H1 (cell line): ENCODE measurements around the gene RGS3. TPM values are rescaled to one million over a fixed set of nuclear protein-coding genes. Genes with fewer than 3 reads are reported as not detected.

Source experiments
- CTCF ChIA-PET: fragments of 300-600 bp; sonication (Branson Sonifier 250); formaldehyde crosslinking; loops from one replicate; lab custom pipeline; 2021; ENCODE audit not compliant: partially characterized antibody; lab: Charles Lee
- POLR2A ChIA-PET: fragments of 300-600 bp; sonication (Branson Sonifier 250); formaldehyde crosslinking; loops from one replicate; lab custom pipeline; 2021; ENCODE audit warnings: inconsistent platforms; ENCODE audit not compliant: partially characterized antibody; lab: Charles Lee
- DNase-seq, 2 experiments: peaks; one replicate each; pipeline versions ENCODE4 v3.0.0 to v3.0.0-alpha.2; 2010 to 2022; ENCODE audit warnings: low spot score in 2 of 2, low read depth in 1 of 2, mixed read lengths in 1 of 2
- FAIRE-seq: peaks from 2 replicates; lab custom pipeline; 2011; peaks lifted over from hg19 to GRCh38; lab: Jason Lieb, UNC
- H2AFZ ChIP-seq: 2 replicates; pipeline ENCODE4 v1.8.1; 2012; ENCODE audit warnings: low read length, inconsistent platforms
- H2AK5ac ChIP-seq: 2 replicates; pipeline ENCODE4 v1.6.1; 2013; ENCODE audit warnings: low read depth, low read length
- H2BK120ac ChIP-seq: replicated peaks from 2 replicates; pipeline ENCODE3; 2013; ENCODE audit warnings: low read depth, low read length, inconsistent platforms
- H2BK12ac ChIP-seq: 2 replicates; pipeline ENCODE4 v1.6.1; 2013; ENCODE audit warnings: low read depth, low read length
- H2BK15ac ChIP-seq: 2 replicates; pipeline ENCODE4 v1.6.1; 2013; ENCODE audit warnings: low read length
- H2BK20ac ChIP-seq: 2 replicates; pipeline ENCODE4 v1.6.1; 2013; ENCODE audit warnings: low read length
- H2BK5ac ChIP-seq: 2 replicates; pipeline ENCODE4 v1.6.1; 2013; ENCODE audit warnings: low read depth, low read length
- H3K14ac ChIP-seq: 2 replicates; pipeline ENCODE4 v1.6.1; 2013; ENCODE audit warnings: inconsistent platforms; ENCODE audit not compliant: insufficient read length
- H3K18ac ChIP-seq: 2 replicates; pipeline ENCODE4 v1.6.1; 2013; ENCODE audit warnings: low read length; ENCODE audit errors: extremely low read depth
- H3K23ac ChIP-seq: 2 replicates; pipeline ENCODE4 v1.6.1; 2013; ENCODE audit warnings: inconsistent platforms; ENCODE audit not compliant: insufficient read length
- H3K23me2 ChIP-seq: 2 replicates; pipeline ENCODE4 v1.6.1; 2013; ENCODE audit warnings: low read depth, low read length
- H3K27ac ChIP-seq: 2 replicates; pipeline ENCODE4 v1.6.1; 2011; ENCODE audit warnings: low read depth, low read length, inconsistent platforms
- H3K27me3 ChIP-seq, 4 experiments: replicated peaks in 1 of 4; 1 replicate in 1 of 4; 2 replicates in 3 of 4; pipeline versions ENCODE4 v1.6.1 to v1.8.1; 2011 to 2013; ENCODE audit warnings: low read length in 3 of 4, mild to moderate bottlenecking in 3 of 4, inconsistent platforms in 2 of 4, mixed read lengths in 2 of 4, moderate library complexity in 1 of 4; ENCODE audit not compliant: control insufficient read depth in 3 of 4, insufficient read depth in 3 of 4; ENCODE audit errors: extremely low read depth in 1 of 4
- H3K36me3 ChIP-seq, 4 experiments: 2 replicates each; pipeline versions ENCODE4 v1.6.1 to v1.8.1; 2011 to 2013; ENCODE audit warnings: mild to moderate bottlenecking in 4 of 4, low read length in 3 of 4, moderate library complexity in 2 of 4, control low read depth in 1 of 4, inconsistent platforms in 1 of 4; ENCODE audit not compliant: insufficient read depth in 4 of 4, control insufficient read depth in 2 of 4
- H3K4ac ChIP-seq: replicated peaks from 2 replicates; pipeline ENCODE3; 2013; ENCODE audit warnings: low read length, low read depth, mixed read lengths, inconsistent platforms; ENCODE audit not compliant: insufficient read length
- H3K4me1 ChIP-seq, 4 experiments: replicated peaks in 1 of 4; 1 replicate in 1 of 4; 2 replicates in 3 of 4; pipeline versions ENCODE4 v1.6.1 to v1.8.1; 2011 to 2013; ENCODE audit warnings: low read length in 3 of 4, inconsistent platforms in 2 of 4, mixed read lengths in 1 of 4; ENCODE audit not compliant: insufficient read depth in 4 of 4, control insufficient read depth in 3 of 4
- H3K4me2 ChIP-seq, 2 experiments: 2 replicates each; pipeline versions ENCODE4 v1.6.1 to v1.8.1; 2011 to 2013; ENCODE audit warnings: low read depth in 2 of 2, low read length in 2 of 2, control low read depth in 1 of 2, inconsistent platforms in 1 of 2, mild to moderate bottlenecking in 1 of 2; ENCODE audit not compliant: insufficient read depth in 1 of 2
- H3K4me3 ChIP-seq, 4 experiments: fragments of 200-600, 300-600 bp in 1 of 4; sonication (generic), shearing (Covaris generic), sonication (Bioruptor Twin) in 1 of 4; 2 replicates each; pipeline versions ENCODE4 v1.5.1 to v1.8.1; 2011 to 2016; ENCODE audit warnings: low read length in 4 of 4, low read depth in 3 of 4, control low read depth in 2 of 4, inconsistent platforms in 2 of 4, mild to moderate bottlenecking in 2 of 4, mixed read lengths in 1 of 4, moderate library complexity in 1 of 4; ENCODE audit not compliant: insufficient read depth in 2 of 4; ENCODE audit errors: extremely low read depth in 1 of 4
- H3K56ac ChIP-seq: replicated peaks from 2 replicates; pipeline ENCODE3; 2013; ENCODE audit warnings: low read depth, mild to moderate bottlenecking, mixed read lengths, low read length, inconsistent platforms; ENCODE audit not compliant: insufficient read length
- H3K79me1 ChIP-seq: 2 replicates; pipeline ENCODE4 v1.6.1; 2013; ENCODE audit warnings: low read depth, low read length, control low read depth
- H3K79me2 ChIP-seq, 2 experiments: 2 replicates each; pipeline versions ENCODE4 v1.6.1 to v1.8.1; 2012 to 2013; ENCODE audit warnings: low read length in 2 of 2, mild to moderate bottlenecking in 2 of 2, inconsistent platforms in 1 of 2; ENCODE audit not compliant: insufficient read depth in 2 of 2, control insufficient read depth in 1 of 2
- H3K9ac ChIP-seq, 4 experiments: replicated peaks in 1 of 4; 1 replicate in 1 of 4; 2 replicates in 3 of 4; pipeline versions ENCODE4 v1.6.1 to v1.8.1; 2011 to 2013; ENCODE audit warnings: low read depth in 3 of 4, low read length in 3 of 4, control low read depth in 2 of 4, mild to moderate bottlenecking in 2 of 4, moderate library complexity in 2 of 4, inconsistent platforms in 1 of 4; ENCODE audit errors: extremely low read depth in 1 of 4
- H3K9me3 ChIP-seq, 2 experiments: 2 replicates each; pipeline versions ENCODE4 v1.6.1 to v1.8.1; 2012 to 2013; ENCODE audit warnings: mild to moderate bottlenecking in 2 of 2, moderate library complexity in 2 of 2, control low read depth in 1 of 2, inconsistent platforms in 1 of 2, low read depth in 1 of 2, low read length in 1 of 2, mixed read lengths in 1 of 2; ENCODE audit not compliant: insufficient read depth in 2 of 2
- H4K20me1 ChIP-seq, 2 experiments: replicated peaks in 1 of 2; 2 replicates each; pipeline versions ENCODE3 to v1.8.1; 2011 to 2013; ENCODE audit warnings: inconsistent platforms in 2 of 2, low read length in 2 of 2, mild to moderate bottlenecking in 1 of 2; ENCODE audit not compliant: insufficient read depth in 2 of 2, control insufficient read depth in 1 of 2
- H4K5ac ChIP-seq: 2 replicates; pipeline ENCODE4 v1.6.1; 2013; ENCODE audit warnings: low read length, low read depth, mixed read lengths, inconsistent platforms; ENCODE audit not compliant: insufficient read length
- H4K8ac ChIP-seq: 2 replicates; pipeline ENCODE4 v1.8.0; 2013; ENCODE audit warnings: mild to moderate bottlenecking, moderate library complexity, low read length, inconsistent platforms; ENCODE audit not compliant: insufficient read depth; ENCODE audit errors: extremely low read depth
- H4K91ac ChIP-seq: replicated peaks from 2 replicates; pipeline ENCODE3; 2013; ENCODE audit warnings: low read length, mixed read lengths, inconsistent platforms; ENCODE audit not compliant: insufficient read length
- ASH2L ChIP-seq: fragments of 200-600, 300-600 bp; sonication (generic); IDR thresholded peaks from one replicate; pipeline ENCODE4 v1.7.1; 2017; ENCODE audit warnings: low read length
- CBX8 ChIP-seq: fragments of 300-800, 300-1000 bp; sonication (generic); IDR thresholded peaks from 2 replicates; pipeline ENCODE4 v1.7.1; 2016; ENCODE audit warnings: low read depth, low read length, borderline replicate concordance
- RAD21 ChIP-seq, 2 experiments: IDR thresholded peaks in 1 of 2; conservative IDR thresholded peaks in 1 of 2; 2 replicates each; pipeline ENCODE4 v1.6.1; 2011; ENCODE audit warnings: low read depth in 2 of 2, low read length in 2 of 2, improper control_type of control experiment in 1 of 2, inconsistent platforms in 1 of 2, mild to moderate bottlenecking in 1 of 2, moderate library complexity in 1 of 2
- RNF2 ChIP-seq: fragments of 200-900, 300-1000 bp; sonication (generic); IDR thresholded peaks from 2 replicates; pipeline ENCODE4 v1.7.1; 2016; ENCODE audit warnings: borderline replicate concordance, low read depth, mild to moderate bottlenecking, antibody characterized with exemption, low read length; ENCODE audit not compliant: poor library complexity, severe bottlenecking; ENCODE audit errors: missing control alignments
- RXRA ChIP-seq: IDR thresholded peaks from 2 replicates; pipeline ENCODE4 v1.6.1; 2011; ENCODE audit warnings: low read depth, mild to moderate bottlenecking, low read length, moderate library complexity; ENCODE audit not compliant: insufficient read depth
- SUZ12 ChIP-seq: fragments of 200-600 bp; sonication (generic); IDR thresholded peaks from 2 replicates; pipeline ENCODE4 v1.6.1; 2012; ENCODE audit warnings: mild to moderate bottlenecking, inconsistent platforms, low read length, moderate library complexity, mixed read lengths
- TBP ChIP-seq: IDR thresholded peaks from 2 replicates; pipeline ENCODE4 v1.6.1; 2011; ENCODE audit warnings: low read depth, low read length, improper control_type of control experiment
- WGBS, 2 experiments: shearing (Covaris generic) in 1 of 2; methylation state at CpG; one replicate each; pipeline versions ENCODE4 v1.1.6 to v1.1.7; 2013 to 2015; ENCODE audit warnings: low lambda C conversion rate in 2 of 2, mixed read lengths in 2 of 2, inconsistent platforms in 1 of 2, low coverage in 1 of 2, missing lambda C conversion rate in 1 of 2; ENCODE audit not compliant: insufficient replicate concordance in 2 of 2, insufficient coverage in 1 of 2, insufficient read length in 1 of 2; ENCODE audit errors: extremely low coverage in 1 of 2, missing lambda C conversion rate in 1 of 2; 5-methylcytosine and 5-hydroxymethylcytosine counted together
- polyA plus RNA-seq, 7 experiments: library from polyadenylated mRNA; depleted of rRNA in 3 of 7; stranded (reverse) in 5 of 7; unstranded in 2 of 7; fragments of >200 nt in 5 of 7; fragments of 200-250 nt in 2 of 7; gene quantifications; 1 replicate in 5 of 7; 2 replicates in 1 of 7; 4 replicates in 1 of 7; pipeline versions ENCODE4 v1.2.1 to v1.2.3, GENCODE V29; 2011 to 2013; ENCODE audit warnings: missing spikeins in 2 of 7, mixed read lengths in 2 of 7
- total RNA-seq: library from RNA; stranded (reverse); fragmentation: NEBNext Ultra II Directional; extraction: Animal tissue kit (Norgen Biotek cat#: 25700); gene quantifications from 2 replicates; pipeline ENCODE4 v1.2.1, GENCODE V29; 2021
- TF ChIP-seq, protein P1 (sequence below), 3 experiments: IDR thresholded peaks; 1 replicate in 2 of 3; 2 replicates in 1 of 3; pipeline versions ENCODE4 v1.5.1 to v1.6.1; 2011; ENCODE audit warnings: low read length in 3 of 3, mild to moderate bottlenecking in 3 of 3, inconsistent platforms in 2 of 3, low read depth in 1 of 3, moderate library complexity in 1 of 3; ENCODE audit not compliant: insufficient read depth in 1 of 3; ENCODE audit errors: control extremely low read depth in 1 of 3

Gene RGS3
- total and polyA plus RNA-seq, 2 of the 8 experiments (the other 6 are each of a cell fraction or from before 2014, with no cell fraction given): 12.6 to 18.2 TPM

- Histone ChIP-seq H3K9me3 (no peaks in the 10 kb centered on the region), H3K79me1 (no peaks in the 10 kb centered on the region), H3K4me3 (no peak overlapping the region), H3K9ac (no peak overlapping the region), H2BK15ac (no peak overlapping the region), H4K91ac (no peak overlapping the region), H3K79me2 (no peaks in the 10 kb centered on the region), H4K5ac (no peak overlapping the region), H2AFZ (no peak overlapping the region), H3K18ac (no peak overlapping the region), H2BK120ac (no peak overlapping the region), H3K36me3 (no peaks in the 10 kb centered on the region), H2AK5ac (no peak overlapping the region), H2BK12ac (no peak overlapping the region), H2BK5ac (no peak overlapping the region), H3K14ac (no peak overlapping the region), H4K20me1 (no peaks in the 10 kb centered on the region), H3K27ac (no peak overlapping the region), H3K4me2 (no peak overlapping the region; a peak in 1 of 4 replicates), H3K23me2 (peaks cover 9% of the 10 kb centered on the region; the same call in 1 of the 2 replicates), H4K8ac (no peak overlapping the region), H3K4ac (no peak overlapping the region), H3K23ac (no peak overlapping the region), H3K27me3 (peaks cover 0 to 5% (median 0%) of the 10 kb centered on the region in 4 experiments; a peak in 1 of 7 replicates), H3K4me1 (peaks cover 4 to 23% (median 13%) of the 10 kb centered on the region in 4 experiments), H2BK20ac (no peak overlapping the region), H3K56ac (no peak overlapping the region)
- no peak for DNase-seq
- FAIRE-seq: no peak
- POLR2A ChIA-PET: no interaction called here
- 91% methylated on average over 8 of the region's 8 CpGs; no CpG with 5 or more reads in 1 of the 2 experiments for WGBS, 2 experiments
- CTCF ChIA-PET: interaction anchor here (1.0 to 6.6 kb wide), 5 partner anchors 11 to 116 kb away, joined by 3 to 38 read pairs (median 5); no protein-coding TSS in a partner anchor
- no peak for TF ChIP-seq RXRA
- TF ChIP-seq TBP: no peak
- no peak for TF ChIP-seq SUZ12
- no peak for TF ChIP-seq RNF2
- no peak for TF ChIP-seq CBX8
- no peak for TF ChIP-seq ASH2L
- TF ChIP-seq RAD21 (IDR thresholded peaks at IDR 0.05 in 1 of 2, conservative IDR thresholded peaks at IDR 0.05 in 1 of 2; ENCODE audit: low read depth in 2 of 2, low read length in 2 of 2): no peak
- TF ChIP-seq, protein P1, sequence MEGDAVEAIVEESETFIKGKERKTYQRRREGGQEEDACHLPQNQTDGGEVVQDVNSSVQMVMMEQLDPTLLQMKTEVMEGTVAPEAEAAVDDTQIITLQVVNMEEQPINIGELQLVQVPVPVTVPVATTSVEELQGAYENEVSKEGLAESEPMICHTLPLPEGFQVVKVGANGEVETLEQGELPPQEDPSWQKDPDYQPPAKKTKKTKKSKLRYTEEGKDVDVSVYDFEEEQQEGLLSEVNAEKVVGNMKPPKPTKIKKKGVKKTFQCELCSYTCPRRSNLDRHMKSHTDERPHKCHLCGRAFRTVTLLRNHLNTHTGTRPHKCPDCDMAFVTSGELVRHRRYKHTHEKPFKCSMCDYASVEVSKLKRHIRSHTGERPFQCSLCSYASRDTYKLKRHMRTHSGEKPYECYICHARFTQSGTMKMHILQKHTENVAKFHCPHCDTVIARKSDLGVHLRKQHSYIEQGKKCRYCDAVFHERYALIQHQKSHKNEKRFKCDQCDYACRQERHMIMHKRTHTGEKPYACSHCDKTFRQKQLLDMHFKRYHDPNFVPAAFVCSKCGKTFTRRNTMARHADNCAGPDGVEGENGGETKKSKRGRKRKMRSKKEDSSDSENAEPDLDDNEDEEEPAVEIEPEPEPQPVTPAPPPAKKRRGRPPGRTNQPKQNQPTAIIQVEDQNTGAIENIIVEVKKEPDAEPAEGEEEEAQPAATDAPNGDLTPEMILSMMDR (IDR thresholded peaks at IDR 0.05; ENCODE audit: control extremely low read depth in 1 of 3, insufficient read depth in 1 of 3, low read depth in 1 of 3, low read length in 3 of 3): no peak
Measured at GRCh38 chr9:113567361-113568080, 104.0 kb downstream of the RGS3 start.
